K562 (cell line): ENCODE measurements around the gene TSSK1B. TPM values are rescaled to one million over a fixed set of nuclear protein-coding genes. Genes with fewer than 3 reads are reported as not detected.

ENCODE experiments used
- BHLHE40 ChIP-seq: IDR thresholded peaks from 2 replicates; pipeline ENCODE4 v1.6.1; 2011; ENCODE audit warnings: low read length, improper control_type of control experiment
- CBFA2T2 ChIP-seq: fragments of 450-650 bp; conservative IDR thresholded peaks from 2 replicates; pipeline ENCODE4 v1.6.1; 2017; ENCODE audit warnings: mild to moderate bottlenecking
- CTBP1 ChIP-seq: fragments of 450-650 bp; IDR thresholded peaks from 2 replicates; pipeline ENCODE4 v1.6.1; 2016; ENCODE audit warnings: borderline replicate concordance
- CXXC5 ChIP-seq: fragments of 250-450 bp; sonication (Bioruptor Pico); IDR thresholded peaks from 2 replicates; pipeline ENCODE4 v1.8.0; 2022; ENCODE audit warnings: inconsistent platforms, mild to moderate bottlenecking, moderate library complexity
- DPF2 ChIP-seq: fragments of 450-650 bp; IDR thresholded peaks from 2 replicates; pipeline ENCODE4 v1.6.1; 2016
- ETS2 ChIP-seq: IDR thresholded peaks from 2 replicates; pipeline ENCODE4 v1.6.1; 2016; ENCODE audit warnings: borderline replicate concordance, missing genetic modification characterization, mild to moderate bottlenecking, moderate library complexity, missing compliant biosample characterization; ENCODE audit not compliant: poor library complexity, severe bottlenecking
- FOXM1 ChIP-seq, 2 experiments: fragments of 450-650 bp in 1 of 2; sonication (generic) in 1 of 2; formaldehyde crosslinking in 1 of 2; IDR thresholded peaks; 2 replicates each; pipeline versions ENCODE4 v1.6.1 to v1.9.0; 2017 to 2022; ENCODE audit warnings: low read depth in 2 of 2, mild to moderate bottlenecking in 2 of 2, missing genetic modification reagents in 1 of 2, moderate library complexity in 1 of 2
- KDM1A ChIP-seq, 2 experiments: fragments of 450-650 bp; IDR thresholded peaks; 2 replicates each; pipeline ENCODE4 v1.6.1; 2016; ENCODE audit warnings: mild to moderate bottlenecking in 2 of 2
- MIER1 ChIP-seq: fragments of 450-650 bp; IDR thresholded peaks from 2 replicates; pipeline ENCODE4 v1.6.1; 2016; ENCODE audit warnings: antibody characterized with exemption, mild to moderate bottlenecking, low read depth
- NCOA2 ChIP-seq, 2 experiments: fragments of 450-650 bp; IDR thresholded peaks; 2 replicates each; pipeline ENCODE4 v1.6.1; 2018; ENCODE audit warnings: mild to moderate bottlenecking in 2 of 2, moderate library complexity in 1 of 2; ENCODE audit not compliant: partially characterized antibody in 2 of 2
- NCOA4 ChIP-seq: fragments of 450-650 bp; IDR thresholded peaks from 2 replicates; pipeline ENCODE4 v1.6.1; 2018; ENCODE audit warnings: mild to moderate bottlenecking; ENCODE audit not compliant: partially characterized antibody
- PHF21A ChIP-seq: fragments of 450-650 bp; IDR thresholded peaks from 2 replicates; pipeline ENCODE4 v1.6.1; 2017; ENCODE audit warnings: low read depth, borderline replicate concordance
- POLR2A ChIP-seq: fragments of 450-650 bp; conservative IDR thresholded peaks from 2 replicates; pipeline ENCODE4 v1.6.1; 2016
- SMAD4 ChIP-seq: fragments of 250-450 bp; sonication (Bioruptor Pico); conservative IDR thresholded peaks from 2 replicates; pipeline ENCODE4 v1.8.0; 2021; ENCODE audit warnings: inconsistent platforms, mild to moderate bottlenecking, moderate library complexity
- SMARCC2 ChIP-seq: fragments of 450-650 bp; IDR thresholded peaks from 2 replicates; pipeline ENCODE4 v1.6.1; 2017; ENCODE audit warnings: antibody characterized with exemption, moderate library complexity, mild to moderate bottlenecking, low read depth
- TEAD4 ChIP-seq, 2 experiments: sonication (generic) in 1 of 2; formaldehyde crosslinking in 1 of 2; IDR thresholded peaks; 2 replicates each; pipeline versions ENCODE4 v1.6.1 to v1.8.0; 2012 to 2022; ENCODE audit warnings: borderline replicate concordance in 1 of 2, inconsistent platforms in 1 of 2, low read length in 1 of 2, mild to moderate bottlenecking in 1 of 2, missing genetic modification reagents in 1 of 2
- ZKSCAN1 ChIP-seq: fragments of 150-350 bp; IDR thresholded peaks from 2 replicates; pipeline ENCODE4 v1.6.1; 2016; ENCODE audit warnings: low read depth, low read length
- ZNF3 ChIP-seq: fragments of 250-450 bp; sonication (Bioruptor Pico); IDR thresholded peaks from 2 replicates; pipeline ENCODE4 v1.5.0; 2021; ENCODE audit warnings: mild to moderate bottlenecking, moderate library complexity
- polyA plus RNA-seq, 8 experiments: library from polyadenylated mRNA; depleted of rRNA in 4 of 8; stranded (reverse) in 5 of 8; unstranded in 3 of 8; fragments of >200 nt; fragmentation: Nextera tagmentation in 2 of 8; fragmentation: Illumina TruSeq in 1 of 8; extraction: Ambion mirVana in 2 of 8; extraction: Trizol in 1 of 8; gene quantifications; 2 replicates each; pipeline versions ENCODE4 v1.2.1 to v1.2.3, GENCODE V29; 2011 to 2014; ENCODE audit warnings: inconsistent platforms in 1 of 8, missing spikeins in 1 of 8
- total RNA-seq, 7 experiments: library from RNA; depleted of rRNA in 6 of 7; stranded (reverse); fragments of >200 nt in 6 of 7; fragmentation: Illumina TruSeq in 2 of 7; extraction: Trizol in 2 of 7; gene quantifications; 2 replicates each; pipeline versions ENCODE4 v1.2.1 to v1.2.3, GENCODE V29; 2011 to 2021; ENCODE audit warnings: low replicate concordance in 1 of 7
- TF ChIP-seq, protein P1 (sequence below), 2 experiments: IDR thresholded peaks; 2 replicates each; pipeline ENCODE4 v1.6.1; 2012; ENCODE audit warnings: improper control_type of control experiment in 2 of 2, low read depth in 2 of 2, low read length in 2 of 2, borderline replicate concordance in 1 of 2
- TF ChIP-seq, protein P2 (sequence below): fragments of 450-650 bp; IDR thresholded peaks from 2 replicates; pipeline ENCODE4 v1.6.1; 2018; ENCODE audit not compliant: partially characterized antibody
- TF ChIP-seq, protein P3 (sequence below): fragments of 200-800 bp; sonication (Bioruptor generic); IDR thresholded peaks from 2 replicates; pipeline ENCODE4 v1.6.1; 2017; ENCODE audit warnings: missing genetic modification characterization, missing compliant biosample characterization

Gene TSSK1B
- total and polyA plus RNA-seq, 9 of the 15 experiments (the other 6 are each of a cell fraction or from before 2014, with no cell fraction given): not detected

DNA sequence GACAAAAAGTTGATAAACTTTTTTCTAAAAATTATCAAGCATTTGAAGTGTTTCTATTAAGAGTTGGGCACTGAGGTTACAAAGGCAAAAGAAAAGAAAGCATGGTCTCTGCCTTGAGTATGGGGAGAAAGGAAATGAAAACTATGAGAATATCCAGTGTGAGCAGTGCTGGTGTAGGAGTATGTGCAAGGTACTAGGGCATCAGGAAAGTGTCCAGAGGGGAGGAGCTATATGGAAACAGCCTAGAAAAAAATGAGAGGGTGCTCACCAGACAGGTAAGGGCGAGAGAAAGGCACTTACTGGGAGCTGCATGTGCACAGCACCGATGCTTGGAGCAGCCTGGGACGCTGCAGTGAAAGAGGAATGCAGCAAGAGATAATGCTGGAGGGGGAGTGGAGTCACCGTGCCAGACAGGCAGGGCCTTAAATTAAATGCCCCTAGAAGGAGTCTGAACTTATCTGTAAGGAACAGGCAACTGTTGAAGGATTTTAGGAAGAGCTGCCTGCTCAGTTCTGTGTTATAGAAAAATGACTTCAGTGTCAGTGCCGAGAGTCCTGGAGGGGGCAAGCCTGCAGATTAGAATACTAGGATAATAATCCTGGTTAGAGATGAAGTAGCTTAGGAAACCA lies 39.4 kb upstream of the TSSK1B start (continued):
- TF ChIP-seq NCOA2 (IDR thresholded peaks at IDR 0.05; ENCODE audit: partially characterized antibody in 2 of 2) (peak in 1 of 2 experiments; percentile 15), KDM1A (IDR thresholded peaks at IDR 0.05) (peak; percentile 80 to 85), NCOA4 (no peak), TEAD4 (IDR thresholded peaks at IDR 0.05; ENCODE audit: low read length) (peak; percentile 89), TEAD4 (CRISPR knock-in tag; IDR thresholded peaks at IDR 0.05; ENCODE audit: borderline replicate concordance) (no peak), PHF21A (0 out of 2 replicates have a peak, but pooled peaks have one; percentile 28), SMARCC2 (peak; percentile 66; the same call in 1 of the 2 replicates), BHLHE40 (peak; percentile 36; the same call in 1 of the 2 replicates), POLR2A (no peak), FOXM1 (IDR thresholded peaks at IDR 0.05; ENCODE audit: low read depth) (peak; percentile 61), FOXM1 (CRISPR knock-in tag; IDR thresholded peaks at IDR 0.05; ENCODE audit: low read depth) (no peak), CBFA2T2 (peak; percentile 93), CXXC5 (CRISPR knock-in tag) (peak; percentile 31; the same call in 1 of the 2 replicates), DPF2 (peak; percentile 86), CTBP1 (peak; percentile 46; the same call in 1 of the 2 replicates), ZNF3 (CRISPR knock-in tag) (no peak), MIER1 (no peak), ZKSCAN1 (peak; percentile 45; the same call in 1 of the 2 replicates), ETS2 (tag) (no peak), SMAD4 (peak; percentile 62; the same call in 1 of the 2 replicates)
- TF ChIP-seq, protein P1, sequence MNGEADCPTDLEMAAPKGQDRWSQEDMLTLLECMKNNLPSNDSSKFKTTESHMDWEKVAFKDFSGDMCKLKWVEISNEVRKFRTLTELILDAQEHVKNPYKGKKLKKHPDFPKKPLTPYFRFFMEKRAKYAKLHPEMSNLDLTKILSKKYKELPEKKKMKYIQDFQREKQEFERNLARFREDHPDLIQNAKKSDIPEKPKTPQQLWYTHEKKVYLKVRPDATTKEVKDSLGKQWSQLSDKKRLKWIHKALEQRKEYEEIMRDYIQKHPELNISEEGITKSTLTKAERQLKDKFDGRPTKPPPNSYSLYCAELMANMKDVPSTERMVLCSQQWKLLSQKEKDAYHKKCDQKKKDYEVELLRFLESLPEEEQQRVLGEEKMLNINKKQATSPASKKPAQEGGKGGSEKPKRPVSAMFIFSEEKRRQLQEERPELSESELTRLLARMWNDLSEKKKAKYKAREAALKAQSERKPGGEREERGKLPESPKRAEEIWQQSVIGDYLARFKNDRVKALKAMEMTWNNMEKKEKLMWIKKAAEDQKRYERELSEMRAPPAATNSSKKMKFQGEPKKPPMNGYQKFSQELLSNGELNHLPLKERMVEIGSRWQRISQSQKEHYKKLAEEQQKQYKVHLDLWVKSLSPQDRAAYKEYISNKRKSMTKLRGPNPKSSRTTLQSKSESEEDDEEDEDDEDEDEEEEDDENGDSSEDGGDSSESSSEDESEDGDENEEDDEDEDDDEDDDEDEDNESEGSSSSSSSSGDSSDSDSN (IDR thresholded peaks at IDR 0.05; ENCODE audit: borderline replicate concordance in 1 of 2, low read depth in 2 of 2, low read length in 2 of 2): 0 out of 4 replicates have a peak, but pooled peaks of 1 of the 2 experiments have one; percentile 34
- TF ChIP-seq, protein P2, sequence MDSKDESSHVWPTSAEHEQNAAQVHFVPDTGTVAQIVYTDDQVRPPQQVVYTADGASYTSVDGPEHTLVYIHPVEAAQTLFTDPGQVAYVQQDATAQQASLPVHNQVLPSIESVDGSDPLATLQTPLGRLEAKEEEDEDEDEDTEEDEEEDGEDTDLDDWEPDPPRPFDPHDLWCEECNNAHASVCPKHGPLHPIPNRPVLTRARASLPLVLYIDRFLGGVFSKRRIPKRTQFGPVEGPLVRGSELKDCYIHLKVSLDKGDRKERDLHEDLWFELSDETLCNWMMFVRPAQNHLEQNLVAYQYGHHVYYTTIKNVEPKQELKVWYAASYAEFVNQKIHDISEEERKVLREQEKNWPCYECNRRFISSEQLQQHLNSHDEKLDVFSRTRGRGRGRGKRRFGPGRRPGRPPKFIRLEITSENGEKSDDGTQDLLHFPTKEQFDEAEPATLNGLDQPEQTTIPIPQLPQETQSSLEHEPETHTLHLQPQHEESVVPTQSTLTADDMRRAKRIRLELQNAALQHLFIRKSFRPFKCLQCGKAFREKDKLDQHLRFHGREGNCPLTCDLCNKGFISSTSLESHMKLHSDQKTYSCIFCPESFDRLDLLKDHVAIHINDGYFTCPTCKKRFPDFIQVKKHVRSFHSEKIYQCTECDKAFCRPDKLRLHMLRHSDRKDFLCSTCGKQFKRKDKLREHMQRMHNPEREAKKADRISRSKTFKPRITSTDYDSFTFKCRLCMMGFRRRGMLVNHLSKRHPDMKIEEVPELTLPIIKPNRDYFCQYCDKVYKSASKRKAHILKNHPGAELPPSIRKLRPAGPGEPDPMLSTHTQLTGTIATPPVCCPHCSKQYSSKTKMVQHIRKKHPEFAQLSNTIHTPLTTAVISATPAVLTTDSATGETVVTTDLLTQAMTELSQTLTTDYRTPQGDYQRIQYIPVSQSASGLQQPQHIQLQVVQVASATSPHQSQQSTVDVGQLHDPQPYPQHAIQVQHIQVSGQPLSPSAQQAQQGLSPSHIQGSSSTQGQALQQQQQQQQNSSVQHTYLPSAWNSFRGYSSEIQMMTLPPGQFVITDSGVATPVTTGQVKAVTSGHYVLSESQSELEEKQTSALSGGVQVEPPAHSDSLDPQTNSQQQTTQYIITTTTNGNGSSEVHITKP: peak; percentile 53
- TF ChIP-seq, protein P3, sequence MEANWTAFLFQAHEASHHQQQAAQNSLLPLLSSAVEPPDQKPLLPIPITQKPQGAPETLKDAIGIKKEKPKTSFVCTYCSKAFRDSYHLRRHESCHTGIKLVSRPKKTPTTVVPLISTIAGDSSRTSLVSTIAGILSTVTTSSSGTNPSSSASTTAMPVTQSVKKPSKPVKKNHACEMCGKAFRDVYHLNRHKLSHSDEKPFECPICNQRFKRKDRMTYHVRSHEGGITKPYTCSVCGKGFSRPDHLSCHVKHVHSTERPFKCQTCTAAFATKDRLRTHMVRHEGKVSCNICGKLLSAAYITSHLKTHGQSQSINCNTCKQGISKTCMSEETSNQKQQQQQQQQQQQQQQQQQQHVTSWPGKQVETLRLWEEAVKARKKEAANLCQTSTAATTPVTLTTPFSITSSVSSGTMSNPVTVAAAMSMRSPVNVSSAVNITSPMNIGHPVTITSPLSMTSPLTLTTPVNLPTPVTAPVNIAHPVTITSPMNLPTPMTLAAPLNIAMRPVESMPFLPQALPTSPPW (CRISPR knock-in tag): peak; percentile 41; the same call in 1 of the 2 replicates
